ENCODE results near the gene SMAP1.
"Not testable (repeated sequence)": the region's sequence is repeated elsewhere in the genome, so short reads cannot be mapped to it uniquely, and the experiment has no call there.

Gene SMAP1

DNA sequence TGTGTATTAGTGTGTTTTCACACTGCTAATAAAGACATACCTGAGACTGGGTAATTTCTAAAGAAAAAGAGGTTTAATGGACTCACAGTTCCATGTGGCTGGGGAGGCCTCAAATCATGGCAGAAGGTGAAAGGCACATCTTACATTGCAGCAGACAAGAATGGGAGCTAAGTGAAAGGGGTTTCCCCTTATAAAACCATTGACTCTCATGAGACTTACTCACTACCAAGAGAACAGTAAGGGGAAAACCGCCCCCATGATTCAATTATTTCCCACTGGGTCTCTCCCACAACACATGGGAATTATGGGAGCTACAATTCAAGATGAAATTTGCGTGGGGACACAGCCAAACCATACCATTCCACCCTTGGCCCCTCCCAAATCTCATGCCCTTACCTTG is 73.1 kb downstream of the SMAP1 start:
- not testable (repeated sequence) for DNase-seq (ENCODE audit: low read depth, low spot score)

DNA sequence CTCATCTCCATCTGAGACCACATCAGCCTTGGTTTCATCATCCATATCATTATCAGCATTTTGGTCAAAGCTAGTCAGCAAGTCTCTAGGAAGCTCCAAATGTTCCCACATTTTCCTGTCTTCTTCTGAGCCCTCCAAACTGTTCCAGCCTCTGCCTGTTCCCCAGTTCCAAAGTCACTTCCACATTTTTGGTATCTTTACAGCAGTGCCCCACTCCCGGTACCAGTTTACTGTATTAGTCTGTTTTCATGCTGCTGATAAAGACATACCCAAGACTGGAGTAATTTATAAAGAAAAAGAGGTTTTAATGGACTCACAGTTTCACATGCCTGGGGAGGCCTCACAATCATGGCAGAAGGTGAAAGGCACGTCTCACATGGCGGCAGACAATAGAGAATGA is 74.8 kb downstream of the SMAP1 start:
- DNase-seq (ENCODE audit: low read depth, low spot score) = not testable (repeated sequence)

DNA sequence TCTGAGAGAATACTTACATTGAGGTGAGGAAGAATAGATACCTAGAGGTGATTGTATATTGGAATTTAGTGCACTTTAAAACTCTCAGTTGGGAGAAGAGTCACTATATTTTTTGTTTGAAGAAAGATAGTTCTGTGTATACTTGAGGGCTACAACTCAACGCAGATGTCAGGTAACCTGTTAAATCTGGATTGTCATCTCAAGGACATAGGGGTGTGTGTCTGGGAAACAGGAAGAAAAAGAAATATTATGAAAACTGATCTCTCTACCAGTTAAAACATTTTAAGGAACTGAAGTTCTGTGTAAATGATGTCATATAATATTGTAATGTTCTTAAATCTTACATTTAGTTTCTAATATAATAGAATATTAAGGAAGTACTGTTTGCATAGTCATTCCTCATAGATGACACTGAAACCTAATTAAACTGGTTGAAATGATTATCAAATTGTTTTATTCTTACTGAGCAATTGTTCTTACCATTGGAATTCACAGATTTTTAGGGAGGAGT is 86.2 kb downstream of the SMAP1 start:
- no peak for DNase-seq (ENCODE audit: low read depth, low spot score)

DNA sequence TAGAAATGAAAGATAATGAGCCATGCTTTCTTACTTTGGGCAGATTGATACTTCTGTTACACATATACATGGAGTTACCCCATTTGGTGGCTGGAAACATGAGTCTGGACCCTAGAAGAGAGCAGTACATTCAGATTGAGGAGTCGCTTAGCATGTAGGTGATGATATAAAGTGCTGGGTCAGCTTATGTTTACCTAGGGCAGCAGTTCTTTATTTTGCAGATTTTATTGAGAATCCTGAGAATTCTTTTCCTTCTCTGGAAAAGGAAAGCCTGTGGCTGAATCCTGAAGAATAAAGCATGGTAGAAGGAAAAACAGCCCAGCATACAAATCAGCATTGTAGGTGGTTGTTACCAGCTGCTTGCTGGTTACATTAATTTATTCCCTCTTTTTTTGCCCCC is 91.2 kb downstream of the SMAP1 start:
- no peak for DNase-seq (ENCODE audit: low read depth, low spot score)

DNA sequence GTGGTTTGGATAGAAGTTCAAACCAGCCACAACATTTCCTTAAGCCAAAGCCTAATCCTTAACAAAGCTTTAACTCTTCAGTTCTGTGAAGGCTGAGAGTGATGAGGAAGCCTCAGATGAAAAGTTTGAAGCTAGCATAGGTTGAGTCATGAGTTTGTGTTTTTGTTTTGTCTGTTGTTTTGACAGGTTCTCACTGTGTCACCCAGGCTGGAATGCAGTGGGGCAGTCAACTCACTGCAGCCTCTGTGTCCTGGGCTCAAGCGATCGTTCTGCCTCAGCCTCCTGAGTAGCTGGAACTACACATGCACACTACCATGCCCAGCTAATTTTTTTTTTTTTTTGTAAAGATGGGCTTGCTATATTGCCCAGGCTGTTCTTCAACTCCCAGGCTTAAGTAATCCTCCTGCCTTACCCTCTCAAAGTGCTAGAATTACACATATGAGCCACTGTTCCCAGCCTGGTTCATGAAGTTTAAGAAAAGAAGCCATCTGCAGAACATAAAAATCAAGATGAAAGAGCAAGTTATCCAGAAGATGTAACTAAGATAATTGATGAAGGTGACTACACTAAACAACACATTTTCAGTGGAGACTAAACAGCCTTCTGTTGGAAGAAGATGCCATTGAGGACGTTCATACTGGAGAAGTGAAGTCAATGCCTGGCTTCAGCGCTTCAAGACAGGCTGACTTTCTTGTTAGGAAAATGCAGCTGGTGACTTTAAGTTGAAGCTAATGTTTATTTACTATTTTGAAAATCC is 96.2 kb downstream of the SMAP1 start:
- DNase-seq (ENCODE audit: low read depth, low spot score) = no peak

DNA sequence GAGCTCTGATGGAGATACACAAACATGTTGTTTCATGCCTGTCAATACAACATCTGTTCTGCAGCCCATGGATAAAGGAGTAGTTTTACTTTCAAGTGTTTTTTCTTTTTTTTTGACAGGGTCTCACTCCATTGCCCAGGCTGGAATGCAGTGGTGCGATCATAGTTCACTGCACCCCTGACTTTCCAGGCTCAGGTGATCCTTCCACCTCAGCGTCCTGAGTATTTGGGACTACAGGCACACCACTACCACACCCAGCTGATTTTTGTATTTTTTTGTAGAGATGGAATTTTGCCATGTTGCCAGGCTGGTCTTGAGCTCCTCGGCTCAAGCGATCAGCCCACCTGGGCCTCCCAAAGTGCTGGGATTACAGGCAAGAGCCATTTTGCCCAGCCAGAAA is 97.0 kb downstream of the SMAP1 start:
- no peak for DNase-seq (ENCODE audit: low read depth, low spot score)

DNA sequence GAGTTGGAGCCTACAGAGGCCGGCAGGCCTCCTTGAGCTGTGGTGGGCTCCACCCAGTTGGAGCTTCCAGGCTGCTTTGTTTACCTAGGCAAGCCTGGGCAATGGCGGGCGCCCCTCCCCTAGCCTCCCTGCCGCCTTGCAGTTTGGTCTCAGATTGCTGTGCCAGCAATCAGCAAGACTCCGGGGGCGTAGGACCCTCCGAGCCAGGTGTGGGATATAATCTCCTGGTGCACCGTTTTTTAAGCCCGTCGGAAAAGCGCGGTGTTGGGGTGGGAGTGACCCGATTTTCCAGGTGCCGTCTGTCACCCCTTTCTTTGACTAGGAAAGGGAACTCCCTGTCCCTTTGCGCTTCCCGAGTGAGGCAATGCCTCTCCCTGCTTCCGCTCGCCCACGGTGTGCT is 103.7 kb downstream of the SMAP1 start:
- DNase-seq (ENCODE audit: low read depth, low spot score) = not testable (repeated sequence)

DNA sequence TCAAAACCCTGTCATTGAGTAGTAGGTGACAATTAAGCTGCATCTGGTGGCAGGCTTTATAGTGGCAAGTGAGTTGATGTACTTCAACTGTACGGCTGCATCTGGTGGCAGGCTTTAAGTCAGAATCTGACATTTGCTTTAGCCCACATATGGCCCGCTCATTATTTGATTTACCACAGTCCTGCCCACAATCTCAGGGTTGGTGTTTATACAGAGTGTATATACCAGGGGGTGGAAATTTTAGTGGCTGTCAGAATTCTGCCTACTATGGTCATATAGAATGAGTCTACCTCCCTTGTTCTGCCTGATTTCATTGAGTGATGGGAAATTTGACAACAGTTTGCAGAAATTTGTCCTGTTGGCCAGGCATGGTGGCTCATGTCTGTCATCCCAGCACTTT is 112.3 kb downstream of the SMAP1 start:
- DNase-seq (ENCODE audit: low read depth, low spot score) = no peak

DNA sequence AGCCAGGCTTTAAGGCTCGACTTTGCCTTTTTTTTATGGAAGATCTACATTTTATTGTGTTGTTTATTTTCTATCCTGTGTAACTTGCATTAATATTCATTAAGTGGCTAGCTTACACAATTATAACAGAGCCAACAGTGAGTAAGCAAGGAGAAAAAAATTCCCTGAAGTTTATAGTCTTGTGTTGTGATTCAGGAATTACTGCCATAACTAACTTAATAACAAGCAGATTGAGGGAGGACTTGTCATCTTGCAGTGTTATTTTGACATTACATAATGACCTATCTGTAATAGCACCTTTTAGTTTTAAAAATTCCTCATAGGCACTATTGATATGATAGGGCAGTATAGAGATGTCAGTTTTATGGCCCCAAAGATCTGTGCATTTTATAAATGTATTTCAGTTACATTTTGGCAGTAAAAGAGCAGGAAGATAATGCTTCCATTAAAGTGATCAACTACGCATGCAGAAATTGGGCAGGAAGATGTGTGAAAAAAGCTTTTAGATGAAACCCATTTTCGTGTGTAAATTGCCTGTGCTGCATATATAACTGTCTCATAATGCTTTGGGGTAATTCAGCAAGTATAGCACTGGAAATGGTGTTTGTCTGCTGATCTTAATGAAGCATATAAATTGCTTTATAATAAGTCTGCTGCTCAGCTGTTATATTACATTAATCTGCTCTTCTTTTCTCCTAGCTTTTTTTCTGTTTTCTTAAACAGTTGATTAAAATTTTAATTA is 123.0 kb downstream of the SMAP1 start:
- no peak for DNase-seq (ENCODE audit: low read depth, low spot score)

DNA sequence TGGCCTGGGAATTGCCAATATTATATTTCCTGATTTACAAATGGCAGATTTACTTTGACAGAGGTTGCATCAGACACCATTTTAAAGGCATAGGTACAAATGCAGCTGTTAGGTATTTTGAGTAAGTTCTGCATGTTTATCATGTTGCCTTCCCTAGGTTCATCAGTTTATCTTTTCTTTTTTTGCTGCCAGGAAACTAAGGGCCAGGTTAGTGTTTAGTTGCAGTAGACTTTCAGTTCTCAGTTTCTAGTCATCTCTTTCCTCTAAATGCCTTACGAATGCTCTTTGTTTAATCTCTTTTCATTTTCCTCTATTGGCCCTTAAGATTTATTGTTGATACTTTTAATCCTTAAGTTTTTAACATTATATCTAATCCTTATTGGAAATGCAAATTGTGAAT is 129.9 kb downstream of the SMAP1 start:
- DNase-seq (ENCODE audit: low read depth, low spot score) = no peak

DNA sequence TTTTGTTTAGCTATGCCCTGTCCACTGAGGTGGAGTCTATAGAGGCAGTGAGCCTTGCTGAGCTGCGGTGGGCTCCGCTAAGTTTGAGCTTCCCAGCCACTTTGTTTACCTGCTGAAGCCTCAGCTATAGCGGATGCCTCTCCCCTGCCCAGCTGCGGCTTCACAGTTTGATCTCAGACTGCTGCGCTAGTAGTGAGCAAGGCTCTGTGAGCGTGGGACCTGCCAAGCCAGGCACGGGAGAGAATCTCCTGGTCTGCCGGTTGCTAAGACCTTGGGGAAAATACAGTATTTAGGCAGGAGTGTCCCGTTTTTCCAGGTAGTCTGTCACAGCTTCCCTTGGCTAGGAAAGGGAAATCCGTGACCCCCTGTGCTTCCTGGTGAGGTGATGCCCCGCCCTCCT is 138.4 kb downstream of the SMAP1 start:
- DNase-seq (ENCODE audit: low read depth, low spot score) = no peak

DNA sequence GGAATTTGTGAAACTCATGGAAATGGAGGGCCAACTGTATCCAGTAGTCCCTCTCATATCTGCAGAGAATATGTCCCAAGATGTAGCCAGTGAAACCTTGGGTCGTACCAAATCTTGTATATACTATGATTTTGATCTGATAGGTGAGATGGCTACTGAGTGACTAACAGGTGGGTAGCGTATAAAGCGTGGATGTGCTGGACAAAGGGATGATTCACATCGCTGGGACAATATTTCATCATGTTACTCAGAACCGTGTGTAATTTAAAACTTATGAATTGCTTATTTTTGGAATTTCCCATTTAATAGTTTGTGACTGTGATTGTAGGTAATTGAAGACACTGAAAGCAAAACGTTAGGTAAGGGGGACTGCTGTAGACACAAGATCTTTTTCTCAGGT is 144.1 kb downstream of the SMAP1 start:
- DNase-seq (ENCODE audit: low read depth, low spot score) = no peak

DNA sequence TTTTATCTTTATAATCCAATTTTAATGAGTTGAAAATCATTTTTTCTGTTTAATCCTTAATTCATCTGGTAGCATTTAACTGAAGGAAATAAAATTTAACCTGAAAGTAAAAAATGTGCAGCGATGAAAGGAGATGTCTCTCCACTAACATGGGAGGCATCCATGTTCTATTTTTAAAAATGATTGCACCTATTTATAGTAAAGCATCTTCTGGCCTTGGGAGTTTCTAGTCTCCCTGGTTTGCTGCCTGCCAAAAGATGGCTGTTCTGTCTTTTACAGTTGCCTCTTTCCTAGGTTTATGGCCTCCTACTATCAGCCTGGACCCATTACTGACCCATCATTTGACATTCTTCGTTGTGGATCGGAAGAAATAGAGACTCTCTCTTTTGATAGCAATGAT is 146.2 kb downstream of the SMAP1 start:
- no peak for DNase-seq (ENCODE audit: low read depth, low spot score)

DNA sequence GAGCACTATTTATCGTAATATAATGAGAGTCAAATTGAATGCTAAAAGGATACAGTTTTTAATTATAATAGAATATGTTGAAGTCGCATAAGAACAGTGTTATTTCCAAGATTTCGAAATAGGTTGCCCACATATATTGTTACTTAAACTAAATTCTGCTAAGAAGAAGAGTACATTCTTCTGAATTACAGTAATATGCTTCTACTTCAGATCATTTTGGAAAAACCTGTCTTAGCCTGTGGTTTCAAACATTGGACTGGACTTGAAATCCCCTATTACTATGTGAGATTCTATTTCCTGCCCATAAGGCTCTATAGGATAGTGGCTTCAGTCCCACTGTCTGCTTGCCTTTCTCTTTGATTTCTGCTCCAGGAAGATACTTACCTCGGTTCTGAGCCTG is 152.0 kb downstream of the SMAP1 start:
- no peak for DNase-seq (ENCODE audit: low read depth, low spot score)

DNA sequence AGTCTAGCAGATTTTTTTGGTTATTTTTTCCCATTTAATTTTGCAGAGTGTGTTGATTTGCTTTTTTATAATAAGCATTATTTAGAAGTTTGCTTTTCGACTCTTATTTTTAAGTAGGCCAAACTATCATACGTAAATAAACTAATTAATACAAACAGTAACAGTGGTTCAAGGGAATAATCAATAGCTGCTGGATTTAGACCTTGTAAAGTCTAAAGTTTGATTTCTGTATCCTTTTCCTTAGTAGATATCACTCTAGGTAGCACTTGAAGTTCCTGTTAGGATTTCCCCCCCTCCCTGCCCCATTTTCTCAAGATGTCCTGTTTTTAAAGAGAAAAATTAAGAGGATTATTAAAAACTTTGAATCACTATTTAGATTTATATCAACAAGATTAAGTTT is 153.1 kb downstream of the SMAP1 start:
- DNase-seq (ENCODE audit: low read depth, low spot score) = no peak

DNA sequence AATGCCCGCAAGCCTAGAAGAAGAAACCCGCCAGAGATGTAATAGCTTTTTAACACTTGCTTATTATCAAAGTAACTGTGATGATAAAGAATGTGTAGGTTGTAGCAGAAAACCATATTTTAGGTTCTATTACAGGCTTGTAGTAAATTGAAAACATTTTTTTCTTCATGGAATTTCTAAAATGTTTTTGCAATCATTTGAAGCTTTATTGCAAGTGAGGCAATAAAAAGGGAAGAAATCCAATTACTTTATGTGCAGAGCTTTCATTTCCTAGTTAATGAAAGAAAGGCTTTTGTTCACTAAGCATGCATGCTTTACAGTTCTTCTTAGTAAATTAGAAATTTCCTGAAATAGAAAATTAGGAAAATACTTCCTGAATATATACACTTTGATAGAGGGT is 154.1 kb downstream of the SMAP1 start:
- no peak for DNase-seq (ENCODE audit: low read depth, low spot score)

DNA sequence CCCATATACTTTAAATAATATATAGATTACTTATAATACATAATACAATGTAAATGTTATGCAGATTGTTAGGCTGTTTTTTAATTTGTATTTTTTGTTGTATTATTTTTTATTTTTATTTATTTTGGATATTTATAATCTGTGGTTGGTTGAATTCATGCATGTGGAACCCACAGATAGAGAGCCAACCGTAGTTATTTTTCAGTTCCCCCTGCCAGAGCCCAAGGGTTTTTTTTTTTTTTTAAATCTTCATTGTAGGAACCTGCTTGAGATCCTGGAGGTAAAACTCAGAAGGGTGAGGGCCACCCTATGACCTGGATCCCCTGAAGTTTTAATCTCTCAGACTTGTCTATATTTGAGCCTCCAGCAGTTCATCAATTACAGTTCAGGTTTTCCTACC is 156.0 kb downstream of the SMAP1 start:
- no peak for DNase-seq (ENCODE audit: low read depth, low spot score)

DNA sequence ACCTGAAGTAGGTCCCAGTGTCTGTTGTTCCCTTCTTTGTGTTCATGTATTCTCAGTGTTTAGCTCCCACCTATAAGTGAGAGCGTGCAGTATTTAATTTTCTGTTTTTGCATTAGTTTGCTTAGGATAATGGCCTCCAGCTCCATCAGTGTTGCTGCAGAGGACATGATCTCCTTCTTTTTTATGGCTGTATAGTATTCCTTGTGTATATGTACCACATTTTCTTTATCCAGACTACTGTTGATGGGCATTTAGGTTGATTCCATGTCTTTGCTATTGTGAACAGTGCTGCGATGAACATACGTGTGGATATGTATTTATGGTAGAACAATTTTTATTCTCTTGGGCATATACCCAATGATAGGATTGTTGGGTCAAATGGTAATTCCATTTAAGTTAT is 163.7 kb downstream of the SMAP1 start:
- DNase-seq (ENCODE audit: low read depth, low spot score) = no peak

DNA sequence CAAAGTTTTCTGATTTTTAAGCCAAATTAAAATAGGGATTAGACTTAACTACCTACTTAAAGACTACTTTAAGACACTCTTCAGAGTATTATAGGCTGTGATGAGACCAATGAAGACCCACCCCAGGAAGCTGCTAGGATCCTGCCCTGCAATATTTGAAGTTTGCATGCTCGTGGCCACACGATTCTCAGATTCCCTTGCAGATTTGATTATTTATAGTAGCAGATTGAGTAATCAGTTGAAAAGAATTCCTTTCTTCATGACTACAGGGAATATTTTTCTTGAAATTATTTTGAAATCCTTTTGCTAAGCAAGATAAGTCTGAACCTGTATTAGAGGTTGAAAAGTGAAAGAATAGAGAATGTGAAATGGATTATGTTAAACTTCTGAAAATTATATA is 166.8 kb downstream of the SMAP1 start:
- no peak for DNase-seq (ENCODE audit: low read depth, low spot score)

DNA sequence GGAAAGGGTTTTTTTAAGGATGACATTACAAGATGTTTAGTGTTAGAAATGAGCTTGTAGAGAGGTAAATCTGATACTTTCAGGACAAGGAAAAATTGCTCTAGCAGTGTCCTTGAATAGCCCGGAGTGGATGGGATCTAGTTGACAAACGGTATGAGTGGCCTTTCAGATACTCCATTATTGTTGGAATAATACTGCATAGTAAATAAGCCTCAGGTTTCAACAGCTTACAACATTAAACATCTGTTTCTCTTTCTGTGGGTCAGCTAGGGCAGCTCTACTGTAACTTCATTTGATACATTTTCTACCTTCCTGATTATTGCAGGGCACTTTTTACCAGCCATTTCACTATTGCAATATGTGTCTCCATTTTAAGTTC is 171.2 kb downstream of the SMAP1 start:
- DNase-seq (ENCODE audit: low read depth, low spot score) = no peak

DNA sequence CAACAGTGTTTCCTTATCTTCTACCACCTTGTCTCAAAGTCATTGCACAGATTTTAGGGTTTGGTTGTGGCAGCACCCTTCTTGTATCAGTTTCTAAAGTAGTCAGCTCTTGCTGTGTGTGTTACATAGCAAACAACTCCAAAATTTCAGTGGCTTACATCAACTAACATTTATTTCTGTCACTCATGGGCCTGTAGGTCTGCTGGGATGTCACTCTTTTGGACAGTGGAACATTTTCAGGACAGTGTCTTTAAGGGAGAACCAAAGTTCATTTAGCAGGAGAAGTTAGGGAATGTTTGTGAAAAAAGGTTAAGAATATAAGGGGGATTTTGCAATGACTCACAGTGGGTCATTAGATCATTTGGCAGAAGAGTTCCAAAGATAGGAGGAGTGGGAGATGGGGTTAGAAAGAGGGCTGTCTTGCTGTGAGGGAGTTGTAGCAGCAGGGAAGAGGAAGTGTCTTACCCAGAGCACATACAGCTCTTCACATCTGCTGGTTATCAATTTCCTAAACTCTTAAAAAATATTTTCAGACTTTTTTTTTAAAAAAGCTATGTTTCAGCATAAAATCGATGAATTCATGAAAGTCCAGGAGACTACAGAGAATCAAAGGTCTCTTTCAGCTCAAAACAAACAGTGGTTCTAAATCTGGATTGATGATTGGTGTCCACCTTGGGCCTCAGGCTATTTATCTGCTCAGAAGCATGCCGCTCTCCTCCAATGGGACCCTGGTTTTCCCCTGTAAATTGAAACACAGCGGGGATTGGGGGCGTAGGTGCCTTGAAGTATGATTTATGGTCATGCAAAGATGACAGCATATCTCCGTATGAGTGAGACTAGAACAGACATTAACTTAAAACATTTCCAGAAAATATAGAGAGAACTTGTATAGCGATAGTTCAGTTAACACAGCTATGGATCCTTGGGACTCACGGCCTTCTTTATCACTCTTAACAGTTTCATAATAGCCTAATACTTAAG is 171.9 kb downstream of the SMAP1 start:
- DNase-seq (ENCODE audit: low read depth, low spot score) = no peak

DNA sequence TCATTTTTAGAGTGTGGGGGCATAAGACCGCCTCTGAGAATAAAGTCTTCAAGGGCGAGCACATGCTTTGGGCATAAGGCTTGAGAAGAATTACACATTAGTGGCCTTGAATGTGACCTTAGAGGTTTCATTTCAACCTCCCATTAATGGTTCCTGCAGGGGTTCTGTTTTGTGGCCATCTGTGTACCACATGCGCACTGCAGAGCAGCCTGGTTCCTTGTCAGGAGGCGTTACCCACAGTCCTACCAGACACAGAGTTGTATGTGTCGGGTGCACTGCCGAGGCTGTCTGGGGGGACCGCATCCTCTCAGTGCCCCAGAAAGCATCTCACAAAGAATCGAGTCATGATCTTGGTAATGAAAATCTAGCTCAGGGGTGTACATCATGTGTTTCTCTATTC is 173.4 kb downstream of the SMAP1 start:
- no peak for DNase-seq (ENCODE audit: low read depth, low spot score)
